ENCODE results near the gene RACGAP1.

Gene RACGAP1

GRCh38 chr12:49945394-49946080, 79.8 kb downstream of the RACGAP1 start:
- H3K27ac Mint-ChIP-seq: peak overlapping the region; percentile 71
- peaks cover 45% of the 10 kb centered on the region for H3K27me3 Mint-ChIP-seq
- no peaks in the 10 kb centered on the region for H3K9me3 Mint-ChIP-seq
- no peaks in the 10 kb centered on the region for H3K36me3 Mint-ChIP-seq
- H3K4me3 Mint-ChIP-seq: peak overlapping the region; percentile 80
- peak; percentile 93 for ATAC-seq
- peaks cover 22% of the 10 kb centered on the region for H3K4me1 Mint-ChIP-seq

- no peak overlapping the region for H3K27ac Mint-ChIP-seq
- no peak for ATAC-seq
- peaks cover 37% of the 10 kb centered on the region for H3K27me3 Mint-ChIP-seq
- peaks cover 22% of the 10 kb centered on the region for H3K4me1 Mint-ChIP-seq
- no peaks in the 10 kb centered on the region for H3K9me3 Mint-ChIP-seq
- H3K36me3 Mint-ChIP-seq: no peaks in the 10 kb centered on the region
- no peak overlapping the region for H3K4me3 Mint-ChIP-seq
Observed at GRCh38 chr12:49944718-49945117, 80.6 kb downstream of the RACGAP1 start.

GRCh38 chr12:49944046-49944445, 81.2 kb downstream of the RACGAP1 start:
- no peaks in the 10 kb centered on the region for H3K36me3 Mint-ChIP-seq
- no peak for ATAC-seq
- H3K9me3 Mint-ChIP-seq: no peaks in the 10 kb centered on the region
- H3K27ac Mint-ChIP-seq: no peak overlapping the region
- H3K4me1 Mint-ChIP-seq: peaks cover 22% of the 10 kb centered on the region
- H3K4me3 Mint-ChIP-seq: no peak overlapping the region
- H3K27me3 Mint-ChIP-seq: peaks cover 30% of the 10 kb centered on the region

GRCh38 chr12:49943625-49943960, 81.7 kb downstream of the RACGAP1 start:
- H3K4me1 Mint-ChIP-seq: peaks cover 22% of the 10 kb centered on the region
- no peaks in the 10 kb centered on the region for H3K36me3 Mint-ChIP-seq
- no peak for ATAC-seq
- no peak overlapping the region for H3K4me3 Mint-ChIP-seq
- H3K27me3 Mint-ChIP-seq: peaks cover 26% of the 10 kb centered on the region
- no peaks in the 10 kb centered on the region for H3K9me3 Mint-ChIP-seq
- H3K27ac Mint-ChIP-seq: no peak overlapping the region

GRCh38 chr12:49942921-49943624, 82.2 kb downstream of the RACGAP1 start:
- no peak for ATAC-seq
- Mint-ChIP-seq H3K9me3 (no peaks in the 10 kb centered on the region), H3K27ac (no peak overlapping the region), H3K4me1 (peaks cover 22% of the 10 kb centered on the region), H3K36me3 (no peaks in the 10 kb centered on the region), H3K27me3 (peaks cover 21% of the 10 kb centered on the region), H3K4me3 (no peak overlapping the region)

- Mint-ChIP-seq H3K27ac (no peak overlapping the region), H3K4me1 (peaks cover 22% of the 10 kb centered on the region), H3K27me3 (peaks cover 15% of the 10 kb centered on the region)
Observed at GRCh38 chr12:49942512-49942893, 82.8 kb downstream of the RACGAP1 start.

GRCh38 chr12:49941556-49942511, 83.5 kb downstream of the RACGAP1 start:
- Mint-ChIP-seq H3K9me3 (no peaks in the 10 kb centered on the region), H3K27ac (no peak overlapping the region), H3K4me1 (peaks cover 22% of the 10 kb centered on the region), H3K36me3 (no peaks in the 10 kb centered on the region), H3K27me3 (peaks cover 15% of the 10 kb centered on the region), H3K4me3 (no peak overlapping the region)
- ATAC-seq: no peak

More at GRCh38 chr12:49942512-49942893, 82.8 kb downstream of the RACGAP1 start:
- ATAC-seq: no peak
- Mint-ChIP-seq H3K4me3 (no peak overlapping the region), H3K9me3 (no peaks in the 10 kb centered on the region), H3K36me3 (no peaks in the 10 kb centered on the region)

GRCh38 chr12:49939707-49940106, 85.6 kb downstream of the RACGAP1 start:
- Mint-ChIP-seq H3K9me3 (no peaks in the 10 kb centered on the region), H3K27me3 (peaks cover 10% of the 10 kb centered on the region), H3K27ac (no peak overlapping the region), H3K4me1 (peaks cover 8% of the 10 kb centered on the region), H3K4me3 (no peak overlapping the region), H3K36me3 (no peaks in the 10 kb centered on the region)
- no peak for ATAC-seq

GRCh38 chr12:49939307-49939706, 86.0 kb downstream of the RACGAP1 start:
- H3K4me1 Mint-ChIP-seq: peaks cover 8% of the 10 kb centered on the region
- no peak overlapping the region for H3K4me3 Mint-ChIP-seq
- H3K27me3 Mint-ChIP-seq: peaks cover 14% of the 10 kb centered on the region
- H3K36me3 Mint-ChIP-seq: no peaks in the 10 kb centered on the region
- no peak for ATAC-seq
- no peaks in the 10 kb centered on the region for H3K9me3 Mint-ChIP-seq
- H3K27ac Mint-ChIP-seq: no peak overlapping the region
